ENCODE measurements around the gene ARID2.

ARID2 gene, protein sequence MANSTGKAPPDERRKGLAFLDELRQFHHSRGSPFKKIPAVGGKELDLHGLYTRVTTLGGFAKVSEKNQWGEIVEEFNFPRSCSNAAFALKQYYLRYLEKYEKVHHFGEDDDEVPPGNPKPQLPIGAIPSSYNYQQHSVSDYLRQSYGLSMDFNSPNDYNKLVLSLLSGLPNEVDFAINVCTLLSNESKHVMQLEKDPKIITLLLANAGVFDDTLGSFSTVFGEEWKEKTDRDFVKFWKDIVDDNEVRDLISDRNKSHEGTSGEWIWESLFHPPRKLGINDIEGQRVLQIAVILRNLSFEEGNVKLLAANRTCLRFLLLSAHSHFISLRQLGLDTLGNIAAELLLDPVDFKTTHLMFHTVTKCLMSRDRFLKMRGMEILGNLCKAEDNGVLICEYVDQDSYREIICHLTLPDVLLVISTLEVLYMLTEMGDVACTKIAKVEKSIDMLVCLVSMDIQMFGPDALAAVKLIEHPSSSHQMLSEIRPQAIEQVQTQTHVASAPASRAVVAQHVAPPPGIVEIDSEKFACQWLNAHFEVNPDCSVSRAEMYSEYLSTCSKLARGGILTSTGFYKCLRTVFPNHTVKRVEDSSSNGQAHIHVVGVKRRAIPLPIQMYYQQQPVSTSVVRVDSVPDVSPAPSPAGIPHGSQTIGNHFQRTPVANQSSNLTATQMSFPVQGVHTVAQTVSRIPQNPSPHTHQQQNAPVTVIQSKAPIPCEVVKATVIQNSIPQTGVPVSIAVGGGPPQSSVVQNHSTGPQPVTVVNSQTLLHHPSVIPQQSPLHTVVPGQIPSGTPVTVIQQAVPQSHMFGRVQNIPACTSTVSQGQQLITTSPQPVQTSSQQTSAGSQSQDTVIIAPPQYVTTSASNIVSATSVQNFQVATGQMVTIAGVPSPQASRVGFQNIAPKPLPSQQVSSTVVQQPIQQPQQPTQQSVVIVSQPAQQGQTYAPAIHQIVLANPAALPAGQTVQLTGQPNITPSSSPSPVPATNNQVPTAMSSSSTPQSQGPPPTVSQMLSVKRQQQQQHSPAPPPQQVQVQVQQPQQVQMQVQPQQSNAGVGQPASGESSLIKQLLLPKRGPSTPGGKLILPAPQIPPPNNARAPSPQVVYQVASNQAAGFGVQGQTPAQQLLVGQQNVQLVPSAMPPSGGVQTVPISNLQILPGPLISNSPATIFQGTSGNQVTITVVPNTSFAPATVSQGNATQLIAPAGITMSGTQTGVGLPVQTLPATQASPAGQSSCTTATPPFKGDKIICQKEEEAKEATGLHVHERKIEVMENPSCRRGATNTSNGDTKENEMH (N-terminal part only)

DNA sequence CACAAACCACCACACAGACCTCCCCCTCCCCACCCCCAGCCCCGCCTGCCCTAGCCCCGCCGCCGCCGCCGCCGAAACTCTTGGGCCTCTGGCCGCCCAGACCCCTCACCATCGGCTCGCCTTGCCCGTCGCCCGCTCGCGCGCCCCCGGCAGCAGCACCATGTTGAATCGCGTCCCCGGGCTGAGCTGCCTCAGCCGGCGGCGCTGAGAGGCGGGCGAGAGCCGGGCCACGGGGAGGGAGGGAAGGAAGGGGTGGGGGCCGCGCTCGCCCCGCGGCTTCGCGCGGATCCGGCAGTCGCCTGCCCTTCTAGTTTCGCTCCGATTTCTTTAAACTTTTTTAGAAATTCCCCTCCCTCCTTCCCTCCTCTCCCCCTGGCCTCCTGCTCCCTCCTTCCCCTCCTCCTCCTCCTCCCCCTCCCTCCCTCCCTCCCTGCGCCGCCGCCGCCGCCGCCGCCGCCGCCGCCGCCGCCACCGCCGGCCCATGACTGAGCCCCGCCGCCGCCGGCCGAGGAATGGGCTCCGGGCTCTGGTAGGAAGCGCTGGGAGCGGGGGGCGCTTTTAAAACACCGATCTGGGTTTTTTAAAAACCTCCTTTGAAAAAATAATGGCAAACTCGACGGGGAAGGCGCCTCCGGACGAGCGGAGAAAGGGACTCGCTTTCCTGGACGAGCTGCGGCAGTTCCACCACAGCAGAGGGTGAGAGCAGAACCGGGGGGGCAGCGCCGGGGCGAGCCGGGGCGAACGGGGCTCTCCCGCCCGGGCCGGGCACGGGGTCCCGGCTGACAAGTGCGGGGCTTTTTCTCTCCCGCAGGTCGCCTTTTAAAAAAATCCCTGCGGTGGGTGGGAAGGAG is at the start of gene ARID2:
Gene ARID2, plus strand, starts transcription at position 474 of the 851 bp plus-strand sequence. Its CDS starts 131 bp downstream, at position 605.
- DNase-seq (ENCODE audit: low read depth): no peak

DNA sequence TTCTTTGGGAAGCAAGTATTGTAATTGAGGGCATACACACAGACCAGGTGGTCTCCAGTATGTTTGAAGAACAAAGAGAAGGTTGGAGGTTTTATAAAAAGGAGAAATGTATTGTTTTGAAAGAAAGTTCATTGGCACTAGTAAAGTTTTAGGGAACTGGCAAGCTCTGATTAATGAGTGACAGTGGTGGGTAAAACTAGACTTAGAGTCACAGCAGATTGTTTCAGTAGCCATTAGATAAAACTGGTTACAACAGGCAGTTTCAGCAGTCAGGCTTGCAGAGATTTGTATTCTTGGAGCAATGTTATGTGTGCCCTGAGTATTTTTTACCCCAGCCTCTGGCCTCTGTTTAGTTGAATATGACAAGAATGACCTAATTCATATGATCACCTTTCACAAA is 49.1 kb upstream of the ARID2 start:
- no peak for DNase-seq (ENCODE audit: low read depth)

DNA sequence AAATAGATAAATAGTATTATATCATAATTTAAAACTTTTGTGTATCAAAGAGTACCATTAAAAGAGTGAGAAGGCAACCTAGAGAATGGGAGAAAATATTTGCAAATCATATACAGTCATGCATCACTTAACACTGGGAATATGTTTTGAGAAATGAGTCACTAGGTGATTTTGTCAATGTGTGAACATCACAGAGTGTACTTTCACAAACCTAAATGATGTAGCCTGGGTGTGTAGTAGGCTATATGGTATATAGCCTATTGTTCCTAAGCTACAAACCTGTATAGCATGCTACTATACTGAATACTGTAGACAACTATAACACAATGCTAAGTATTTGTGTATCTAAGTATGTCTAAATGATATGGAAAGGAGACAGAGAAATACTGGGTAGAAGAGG is 48.0 kb upstream of the ARID2 start:
- no peak for DNase-seq (ENCODE audit: low read depth)

DNA sequence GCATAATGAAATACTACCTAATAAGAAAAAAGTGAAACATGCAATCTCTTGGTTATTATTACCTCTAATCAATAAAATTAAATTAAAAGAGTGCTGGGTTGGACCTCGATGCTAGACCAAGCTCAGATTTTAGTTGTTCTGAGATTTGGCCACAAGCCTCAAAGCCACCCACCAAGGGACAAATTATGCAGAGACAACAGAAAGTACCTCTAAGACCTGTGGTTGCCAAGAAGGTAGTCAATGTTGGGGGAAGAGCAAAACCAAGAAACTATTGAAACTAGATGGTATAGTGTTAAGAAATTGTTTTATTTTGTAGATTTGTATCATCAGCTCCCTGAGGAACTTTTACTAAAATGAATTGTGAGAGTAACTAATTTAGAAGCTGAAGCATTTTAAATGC is 43.8 kb upstream of the ARID2 start:
- DNase-seq (ENCODE audit: low read depth): no peak

DNA sequence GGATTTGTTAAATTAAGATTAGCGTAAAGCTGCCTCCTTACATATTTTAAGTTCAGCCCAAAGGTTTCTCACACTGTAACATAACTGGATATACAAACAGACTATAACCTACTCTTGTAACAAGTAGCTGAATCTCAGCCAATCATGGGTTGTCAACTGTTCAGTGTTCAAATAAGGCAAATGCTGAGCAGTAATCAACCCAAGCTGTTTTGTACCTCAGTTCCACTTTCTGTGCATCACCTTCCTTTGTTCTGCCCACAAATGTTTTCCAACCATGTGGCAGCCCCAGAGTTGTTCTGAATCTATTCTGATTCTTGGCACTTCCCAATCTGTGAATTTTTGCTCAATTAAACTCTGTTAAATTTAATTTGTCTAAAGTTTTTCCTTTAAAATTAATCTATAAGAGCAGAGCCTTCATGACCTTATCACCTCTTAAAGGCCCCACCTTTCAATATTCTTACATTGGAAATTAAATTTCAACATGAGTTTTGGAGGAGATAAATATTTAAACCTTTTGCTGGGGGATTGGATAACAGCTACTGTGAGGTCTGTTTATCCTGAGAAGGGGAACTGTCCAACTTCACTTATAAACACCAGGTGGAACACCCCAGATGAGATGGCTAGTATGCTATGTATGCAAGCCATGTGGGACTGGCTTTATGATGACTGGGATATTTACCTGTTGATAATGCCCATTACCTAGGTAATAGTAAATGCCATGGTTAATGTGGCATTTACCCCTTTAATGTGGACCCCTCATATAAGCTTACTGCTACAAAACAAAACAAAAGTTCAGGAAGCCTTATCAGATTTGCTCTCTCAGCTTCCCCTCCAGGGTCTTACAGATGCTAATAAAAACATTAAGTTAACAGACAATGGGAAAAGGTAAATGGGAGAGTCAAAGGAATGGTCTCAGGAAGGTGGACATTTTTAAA is 42.2 kb upstream of the ARID2 start:
- DNase-seq (ENCODE audit: low read depth): no peak

DNA sequence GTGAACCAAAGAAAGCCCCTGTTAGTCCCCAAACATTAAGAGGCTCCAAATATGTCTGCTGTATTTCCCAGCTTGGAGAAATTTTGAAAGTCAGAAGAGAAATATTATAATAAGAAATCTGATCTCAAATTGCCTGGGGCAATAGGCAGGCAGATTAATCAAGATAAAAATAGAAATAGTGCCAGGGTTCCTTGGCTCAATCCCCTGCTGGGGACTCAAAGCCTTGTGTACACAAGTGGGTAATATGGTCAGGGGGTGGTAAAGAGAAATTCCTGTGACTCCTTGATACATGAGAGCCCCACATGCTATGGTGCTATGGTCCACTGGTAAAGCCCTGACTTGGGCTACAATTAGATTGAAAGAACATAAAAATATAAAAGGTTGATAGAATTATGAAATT is 41.3 kb upstream of the ARID2 start:
- DNase-seq (ENCODE audit: low read depth): no peak

DNA sequence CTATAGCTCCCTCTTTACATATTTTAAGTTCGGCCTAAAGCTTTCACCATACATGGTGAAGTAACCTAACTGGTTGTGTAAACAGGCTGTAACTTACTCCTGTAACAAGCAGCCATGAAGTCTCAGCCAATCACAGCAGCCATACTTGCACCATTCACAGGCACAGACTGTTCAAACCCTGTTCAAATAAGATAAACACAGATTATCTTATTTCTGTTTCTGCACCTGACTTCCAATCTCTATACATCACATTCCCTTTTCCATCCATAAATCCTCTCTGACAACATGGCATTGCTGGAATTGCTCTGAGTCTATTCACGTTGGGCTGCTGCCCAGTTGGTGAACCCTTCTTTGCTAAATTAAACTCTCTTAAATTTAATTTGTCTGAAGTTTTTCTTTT is 34.5 kb upstream of the ARID2 start:
- DNase-seq (ENCODE audit: low read depth): no peak

DNA sequence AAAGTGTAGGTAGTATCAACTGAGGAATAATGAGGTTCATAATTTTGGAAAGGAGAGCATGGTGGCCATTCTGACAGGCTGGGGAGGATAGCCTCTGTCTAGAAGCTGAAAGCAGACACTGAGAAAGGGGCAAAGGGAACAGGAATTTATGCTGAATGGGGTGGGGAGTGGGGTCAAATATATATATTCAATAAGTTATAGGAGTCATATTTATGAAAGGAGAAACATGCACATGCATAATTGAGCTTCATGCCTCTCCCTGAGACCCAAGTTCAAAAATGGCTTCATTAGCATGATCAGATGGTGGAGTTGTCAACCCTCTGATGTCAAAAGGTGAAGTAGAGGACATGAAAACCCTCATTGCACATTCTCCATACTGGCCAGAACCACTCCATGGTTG is 33.9 kb upstream of the ARID2 start:
- DNase-seq (ENCODE audit: low read depth): no peak

DNA sequence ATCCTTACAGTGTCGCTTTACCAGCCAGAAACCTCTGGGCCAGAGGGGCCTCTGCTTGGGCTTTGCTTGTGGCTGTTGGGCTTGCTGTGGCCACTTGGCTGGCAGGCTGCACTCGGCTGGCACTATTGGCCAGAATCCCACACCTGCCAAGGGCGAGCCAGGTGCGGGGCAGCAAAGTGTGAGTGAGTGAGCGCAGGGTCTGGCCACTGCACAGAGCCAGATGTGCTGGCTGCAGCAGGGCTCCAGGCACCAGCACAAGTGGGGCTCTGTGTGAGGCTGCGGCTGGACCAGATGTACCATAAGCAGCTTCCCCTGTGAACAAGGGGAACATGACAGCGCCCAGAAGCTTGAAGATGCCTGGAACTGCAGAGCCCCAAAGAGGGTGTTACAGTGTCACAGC is 33.5 kb upstream of the ARID2 start:
- DNase-seq (ENCODE audit: low read depth): no peak

DNA sequence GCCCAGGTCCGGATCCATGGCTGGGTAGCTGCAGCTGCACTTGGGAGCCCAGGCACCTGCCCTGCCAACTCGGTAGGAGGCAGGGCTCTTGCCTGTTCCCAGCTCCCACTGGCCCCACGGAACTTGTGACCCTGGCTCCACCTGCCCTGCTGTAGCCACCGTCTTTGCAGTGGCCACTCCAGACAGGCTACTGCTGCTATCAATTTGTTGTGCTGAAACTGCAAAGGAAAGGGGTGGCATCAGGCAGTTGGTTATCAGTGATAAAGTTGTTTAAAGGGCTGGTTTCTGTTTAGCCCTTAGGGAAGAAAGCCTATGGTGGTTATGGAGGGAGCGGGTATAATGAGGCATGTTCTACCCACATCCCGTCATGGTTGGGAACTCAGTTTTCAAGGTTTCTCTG is 32.1 kb upstream of the ARID2 start:
- DNase-seq (ENCODE audit: low read depth): no peak

DNA sequence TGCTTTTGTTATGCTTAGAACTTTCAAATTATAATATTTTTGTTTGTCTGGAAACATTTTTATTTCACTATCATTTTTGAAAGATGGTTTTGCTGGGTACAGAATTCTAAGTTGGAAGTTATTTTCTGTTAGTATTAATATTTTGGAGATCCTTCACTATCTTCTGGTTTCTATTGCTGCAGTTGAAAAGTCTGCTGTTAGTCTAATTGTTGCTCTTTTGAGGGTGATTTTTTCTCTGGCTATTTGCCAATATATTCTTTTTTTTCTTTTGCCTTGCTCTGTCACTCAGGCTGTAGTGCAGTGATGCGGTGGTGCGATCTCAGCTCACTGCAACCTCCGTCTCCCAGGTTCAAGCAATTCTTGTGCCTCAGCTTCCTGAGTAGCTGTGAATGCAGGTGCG is 28.2 kb upstream of the ARID2 start:
- DNase-seq (ENCODE audit: low read depth): no peak

DNA sequence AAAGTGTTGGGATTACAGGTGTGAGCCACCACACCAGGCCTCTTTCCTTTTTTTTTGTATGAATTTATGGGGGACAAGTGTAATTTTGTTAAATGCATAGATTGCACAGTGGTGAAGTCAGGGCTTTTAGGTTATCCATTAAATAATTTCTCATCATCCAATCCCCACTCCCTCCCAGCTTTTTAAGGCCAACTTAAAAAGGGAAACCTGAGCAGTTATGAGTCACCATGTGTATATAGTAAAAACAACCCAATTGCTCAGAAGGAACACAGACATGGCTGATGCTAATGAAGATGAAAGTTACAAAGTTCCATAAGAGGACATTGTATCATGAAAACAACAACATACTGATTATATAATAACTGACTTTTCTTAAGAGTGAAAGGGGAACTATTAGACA is 25.6 kb upstream of the ARID2 start:
- DNase-seq (ENCODE audit: low read depth): no peak

DNA sequence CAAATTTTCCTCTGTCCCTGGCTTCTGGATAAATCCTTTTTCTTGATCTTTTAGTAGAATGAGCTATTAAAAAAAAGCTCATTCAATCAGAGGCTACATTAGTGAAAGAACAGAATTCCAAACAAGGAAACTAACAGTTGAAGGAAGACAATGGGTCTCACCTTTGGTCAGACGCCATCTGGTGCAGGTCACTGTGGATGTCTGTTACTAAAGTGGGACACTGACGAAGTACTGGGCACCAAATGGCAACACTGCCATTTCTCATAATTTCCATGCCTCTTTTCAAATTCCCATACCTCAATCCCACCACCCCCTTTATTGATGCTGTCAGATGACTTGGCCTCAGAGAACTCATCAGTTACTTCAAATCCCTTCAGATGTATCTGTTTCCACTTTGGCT is 24.5 kb upstream of the ARID2 start:
- DNase-seq (ENCODE audit: low read depth): no peak

DNA sequence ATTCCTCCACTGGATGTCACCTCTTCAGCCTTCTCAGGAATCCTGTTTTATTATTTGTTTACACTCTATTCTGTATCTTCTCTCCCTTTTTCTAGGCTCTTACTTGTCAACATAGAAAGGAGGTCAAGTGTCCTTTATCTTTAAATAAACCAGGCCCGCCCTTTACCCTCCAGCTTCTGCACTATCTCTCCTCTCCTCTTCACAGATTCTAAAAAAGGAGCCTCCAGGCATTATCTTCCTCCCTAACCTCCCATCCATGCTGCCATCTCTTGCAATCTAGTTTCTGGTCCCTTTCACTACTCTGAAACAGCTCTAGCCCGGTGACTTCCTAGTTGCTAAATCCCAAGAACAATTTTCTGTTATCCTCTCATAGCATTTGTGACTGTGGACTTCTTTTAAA is 24.1 kb upstream of the ARID2 start:
- no peak for DNase-seq (ENCODE audit: low read depth)

DNA sequence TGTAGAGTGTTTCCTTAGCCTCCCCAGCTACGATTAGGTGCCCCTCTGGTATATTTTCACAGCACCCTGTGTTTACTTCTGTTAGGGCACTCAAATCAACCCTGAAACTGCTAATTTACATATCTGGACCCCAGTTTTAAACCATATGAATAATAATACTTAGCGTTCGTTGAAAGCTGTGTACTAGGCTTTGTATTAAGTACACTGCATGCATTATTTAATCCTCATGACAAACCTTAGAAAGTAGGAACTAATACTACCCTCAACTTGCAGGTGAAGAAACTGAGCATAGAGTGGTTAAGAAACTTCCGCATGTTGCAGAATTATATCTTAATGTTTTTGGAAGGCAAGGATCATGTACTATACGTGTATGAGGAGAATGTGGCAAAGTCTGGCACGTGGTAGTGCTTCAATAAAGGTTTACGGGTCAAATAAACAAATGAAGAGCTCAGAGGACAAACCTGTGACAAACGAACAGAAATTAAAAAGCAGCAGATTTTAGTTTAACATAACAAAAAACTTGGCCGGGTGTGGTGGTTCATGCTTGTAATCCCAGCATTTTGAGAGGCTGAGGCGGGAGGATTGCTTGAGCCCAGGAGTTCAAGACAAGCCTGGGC is 22.2 kb upstream of the ARID2 start:
- no peak for DNase-seq (ENCODE audit: low read depth)

DNA sequence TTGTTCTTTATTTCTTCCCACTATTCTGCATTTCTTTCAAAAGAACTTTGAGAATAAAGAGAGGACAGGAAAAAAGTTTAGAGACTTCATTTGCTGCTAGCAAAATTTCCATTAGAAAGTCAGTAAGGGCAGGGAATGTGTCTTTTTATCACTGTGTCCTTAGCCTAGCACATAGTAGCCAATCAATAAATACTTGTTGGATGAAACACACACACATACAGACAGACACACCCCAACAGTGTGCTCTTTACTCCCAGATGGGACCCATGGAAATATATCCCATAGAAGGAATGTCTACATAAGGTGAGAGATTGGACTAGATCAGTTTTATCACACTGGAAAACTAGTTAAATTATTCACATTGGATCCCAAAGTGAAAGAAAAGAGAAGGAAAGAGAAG is 21.1 kb upstream of the ARID2 start:
- DNase-seq (ENCODE audit: low read depth): no peak

DNA sequence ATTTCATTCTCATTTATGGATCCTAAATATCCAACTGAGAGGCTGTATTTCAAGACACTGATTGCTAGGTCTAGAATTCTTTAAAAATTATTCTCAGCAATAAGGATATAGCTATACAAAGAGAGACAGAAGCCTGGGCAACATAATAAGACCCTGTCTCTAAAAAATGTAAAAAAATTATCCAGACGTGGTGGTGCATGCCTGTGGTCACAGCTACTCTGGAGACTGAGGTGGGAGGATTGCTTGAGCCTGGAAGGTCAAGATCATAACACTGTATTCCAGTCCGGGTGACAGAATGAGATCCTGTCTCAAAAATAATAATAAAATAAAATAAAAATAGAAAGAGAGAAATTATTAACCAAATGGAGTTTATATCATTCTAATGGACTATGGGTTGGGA is 20.6 kb upstream of the ARID2 start:
- DNase-seq (ENCODE audit: low read depth): no peak

DNA sequence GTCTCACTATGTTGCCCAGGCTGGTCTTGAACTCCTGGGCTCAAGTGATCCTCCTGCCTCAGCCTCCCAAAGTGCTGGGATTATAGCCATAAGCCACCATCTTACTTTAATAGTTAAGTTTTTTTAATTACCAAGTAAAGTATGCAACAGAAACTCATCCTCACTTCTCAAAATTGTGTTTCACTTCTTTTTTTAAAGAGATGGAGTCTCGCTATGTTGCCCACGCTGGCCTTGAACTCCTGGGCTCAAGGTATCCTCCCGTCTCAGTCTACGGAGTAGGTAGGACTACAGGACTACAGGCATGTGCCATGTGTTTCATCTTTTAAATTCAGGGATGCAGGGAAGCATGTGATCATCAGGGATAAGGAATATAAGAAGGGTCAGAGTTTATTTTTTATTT is 17.2 kb upstream of the ARID2 start:
- DNase-seq (ENCODE audit: low read depth): no peak

DNA sequence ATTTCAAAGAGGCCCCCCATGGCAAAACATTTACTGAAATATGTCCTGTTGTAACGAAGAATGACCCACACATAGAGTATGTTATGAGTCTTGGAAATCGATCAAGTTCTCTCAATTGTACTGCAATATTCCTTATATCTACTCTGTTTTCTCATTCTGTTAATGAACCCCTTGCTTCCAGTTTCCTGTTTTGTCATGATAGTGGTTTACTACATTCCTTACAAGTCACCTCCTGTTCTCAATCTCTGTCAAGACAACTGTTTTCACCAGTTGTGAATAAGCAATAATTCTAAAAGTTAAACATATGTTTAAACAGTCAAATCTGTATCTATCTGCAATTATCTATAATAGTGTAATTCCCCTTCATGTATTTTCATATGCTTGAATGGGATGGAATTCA is 16.4 kb upstream of the ARID2 start:
- no peak for DNase-seq (ENCODE audit: low read depth)

DNA sequence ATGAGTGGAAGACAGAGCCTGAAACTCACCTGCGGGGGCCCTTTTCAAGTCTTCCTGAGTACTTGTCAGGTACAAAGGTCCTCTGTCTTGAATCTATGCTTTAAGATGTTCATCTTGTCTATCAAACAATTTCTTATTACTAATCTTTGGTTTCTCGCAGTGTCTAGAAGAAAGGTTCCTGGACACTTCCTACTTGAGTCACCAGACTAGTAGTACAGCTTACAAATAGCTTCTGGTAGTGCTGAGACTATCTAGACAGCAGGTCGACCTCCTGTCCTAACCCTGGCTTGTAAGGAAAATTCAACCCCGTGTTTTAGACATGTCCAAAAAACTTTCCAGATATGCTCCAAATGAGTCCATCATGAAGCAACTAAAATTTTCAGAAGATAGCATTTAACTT is 11.2 kb upstream of the ARID2 start:
- DNase-seq (ENCODE audit: low read depth): no peak
